CD14-positive monocyte (primary cell): ENCODE data around the gene YOD1. TPM values are rescaled to one million over a fixed set of nuclear protein-coding genes. Genes with fewer than 3 reads are reported as not detected.

Experiments
- DNase-seq, 3 donors: peaks; one replicate each; pipeline ENCODE4 v3.0.0-alpha.2; 2011 to 2022
- H2AFZ ChIP-seq: 2 replicates; pipeline ENCODE4 v1.6.0; 2012; ENCODE audit warnings: mild to moderate bottlenecking, low read depth, low read length, inconsistent platforms; ENCODE audit not compliant: insufficient read depth, poor library complexity, severe bottlenecking
- H3K27ac ChIP-seq, 2 donors: 1 replicate in 1 of 2; 2 replicates in 1 of 2; pipeline ENCODE4 v1.5.1; 2012 to 2013; ENCODE audit warnings: low read length in 2 of 2, control low read depth in 1 of 2, inconsistent platforms in 1 of 2, low read depth in 1 of 2, mild to moderate bottlenecking in 1 of 2
- H3K27me3 ChIP-seq, 2 donors: one replicate each; pipeline versions ENCODE4 v1.6.0 to v1.6.1; 2011 to 2013; ENCODE audit warnings: low read length in 2 of 2; ENCODE audit not compliant: control insufficient read depth in 2 of 2, insufficient read depth in 2 of 2
- H3K36me3 ChIP-seq, 2 donors: replicated peaks in 1 of 2; 1 replicate in 1 of 2; 2 replicates in 1 of 2; pipeline versions ENCODE4 v1.5.1 to v1.6.1; 2012 to 2013; ENCODE audit warnings: low read length in 2 of 2, control low read depth in 1 of 2, inconsistent platforms in 1 of 2, mild to moderate bottlenecking in 1 of 2; ENCODE audit not compliant: insufficient read depth in 2 of 2, control insufficient read depth in 1 of 2
- H3K4me1 ChIP-seq, 2 donors: 1 replicate in 1 of 2; 2 replicates in 1 of 2; pipeline versions ENCODE4 v1.5.1 to v1.6.1; 2012 to 2013; ENCODE audit warnings: low read length in 2 of 2, control low read depth in 1 of 2, inconsistent platforms in 1 of 2, mild to moderate bottlenecking in 1 of 2, moderate library complexity in 1 of 2; ENCODE audit not compliant: insufficient read depth in 2 of 2, control insufficient read depth in 1 of 2
- H3K4me2 ChIP-seq: replicated peaks from 2 replicates; pipeline ENCODE3; 2012; ENCODE audit warnings: low read length, moderate library complexity, mild to moderate bottlenecking; ENCODE audit not compliant: poor library complexity, severe bottlenecking; ENCODE audit errors: extremely low read depth
- H3K4me3 ChIP-seq, 3 experiments: fragments of 200-600 bp in 1 of 3; sonication (generic) in 1 of 3; replicated peaks in 1 of 3; 1 replicate in 2 of 3; 2 replicates in 1 of 3; pipeline ENCODE4 v1.5.1; 2011 to 2013; ENCODE audit warnings: low read length in 3 of 3, mild to moderate bottlenecking in 3 of 3, control low read depth in 2 of 3, low read depth in 2 of 3, inconsistent platforms in 1 of 3, moderate library complexity in 1 of 3
- H3K79me2 ChIP-seq: 2 replicates; pipeline ENCODE4 v1.6.0; 2012; ENCODE audit warnings: mild to moderate bottlenecking, control low read depth, inconsistent platforms, low read length, moderate library complexity; ENCODE audit not compliant: insufficient read depth
- H3K9ac ChIP-seq: 2 replicates; pipeline ENCODE4 v1.6.0; 2017; ENCODE audit warnings: low read length, mild to moderate bottlenecking; ENCODE audit not compliant: insufficient read depth, poor library complexity, severe bottlenecking
- H3K9me3 ChIP-seq, 2 donors: replicated peaks in 1 of 2; 1 replicate in 1 of 2; 2 replicates in 1 of 2; pipeline versions ENCODE4 v1.5.1 to v1.6.1; 2012 to 2013; ENCODE audit warnings: low read length in 2 of 2, control low read depth in 1 of 2; ENCODE audit not compliant: control insufficient read depth in 1 of 2, insufficient read depth in 1 of 2
- H4K20me1 ChIP-seq: 2 replicates; pipeline ENCODE4 v1.6.0; 2012; ENCODE audit warnings: mild to moderate bottlenecking, low read length, control low read depth, moderate library complexity; ENCODE audit not compliant: insufficient read depth
- H3K27ac Mint-ChIP-seq, 7 donors: one replicate each; pipeline ENCODE4 v1.8.0; 2020; ENCODE audit warnings: mild to moderate bottlenecking in 7 of 7, mixed read lengths in 7 of 7, moderate library complexity in 6 of 7, inconsistent platforms in 2 of 7
- H3K27me3 Mint-ChIP-seq, 3 donors: one replicate each; pipeline ENCODE4 v1.8.0; 2021 to 2022; ENCODE audit warnings: low read depth in 3 of 3, mild to moderate bottlenecking in 3 of 3, mixed read lengths in 3 of 3, moderate library complexity in 3 of 3, inconsistent platforms in 1 of 3
- H3K36me3 Mint-ChIP-seq, 2 donors: one replicate each; pipeline ENCODE4 v1.8.0; 2020; ENCODE audit warnings: mixed read lengths in 2 of 2, inconsistent platforms in 1 of 2, mild to moderate bottlenecking in 1 of 2
- H3K4me1 Mint-ChIP-seq: one replicate; pipeline ENCODE4 v1.8.0; 2020; ENCODE audit warnings: mild to moderate bottlenecking, mixed read lengths
- H3K4me3 Mint-ChIP-seq, 2 donors: one replicate each; pipeline ENCODE4 v1.8.0; 2020; ENCODE audit warnings: mild to moderate bottlenecking in 2 of 2, mixed read lengths in 2 of 2, moderate library complexity in 1 of 2
- H3K9me3 Mint-ChIP-seq, 7 donors: one replicate each; pipeline ENCODE4 v1.8.0; 2020 to 2022; ENCODE audit warnings: mixed read lengths in 7 of 7, mild to moderate bottlenecking in 6 of 7, moderate library complexity in 6 of 7, inconsistent platforms in 2 of 7
- CTCF ChIP-seq: fragments of 200-600 bp; IDR thresholded peaks from one replicate; pipeline ENCODE4 v1.8.0; 2022; ENCODE audit warnings: antibody characterized with exemption, mild to moderate bottlenecking
- WGBS: methylation state at CpG from one replicate; pipeline ENCODE4 v1.1.5; 2013; ENCODE audit warnings: missing lambda C conversion rate; ENCODE audit not compliant: insufficient coverage; 5-methylcytosine and 5-hydroxymethylcytosine counted together
- intact Hi-C, 2 donors: fragments of 100-400 bp; cut with micrococcal nuclease; formaldehyde crosslinking; loops; one replicate each; pipeline versions ENCODE4 v1.15.0 to v1.15.1; 2023
- polyA plus RNA-seq, 3 donors: library from polyadenylated mRNA; depleted of rRNA in 1 of 3; unstranded in 2 of 3; stranded (reverse) in 1 of 3; fragments of 300-500 nt in 2 of 3; fragments of >200 nt in 1 of 3; fragmentation: Illumina TruSeq in 2 of 3; gene quantifications; 1 replicate in 2 of 3; 2 replicates in 1 of 3; pipeline ENCODE4 v1.2.3, GENCODE V29; 2012 to 2021

The YOD1 gene
- polyA plus RNA-seq, 3 donors: 1.6 to 8.2 (median 1.7) TPM

GRCh38 chr1:207014728-207015127 is 36.3 kb downstream of the YOD1 start:
- WGBS: no CpG with 5 or more reads among the region's 3 CpGs
- Histone ChIP-seq H3K79me2 (no peaks in the 10 kb centered on the region), H4K20me1 (no peaks in the 10 kb centered on the region), H2AFZ (no peak overlapping the region), H3K9me3 (no peaks in the 10 kb centered on the region), H3K9ac (no peak overlapping the region), H3K36me3 (no peaks in the 10 kb centered on the region), H3K4me1 (peaks cover 6 to 9% of the 10 kb centered on the region in 2 donors), H3K27me3 (no peaks in the 10 kb centered on the region), H3K4me3 (no peak overlapping the region), H3K4me2 (no peak overlapping the region), H3K27ac (no peak overlapping the region)
- no peak overlapping the region for H3K4me3 Mint-ChIP-seq
- no peaks in the 10 kb centered on the region for H3K36me3 Mint-ChIP-seq
- TF ChIP-seq CTCF: no peak
- intact Hi-C loops: no loop called here
- H3K27me3 Mint-ChIP-seq: peaks cover 2% of the 10 kb centered on the region in 3 donors
- H3K27ac Mint-ChIP-seq: no peak overlapping the region
- peaks cover 0 to 2% (median 0%) of the 10 kb centered on the region in 7 donors for H3K9me3 Mint-ChIP-seq
- peaks cover 20% of the 10 kb centered on the region for H3K4me1 Mint-ChIP-seq
- DNase-seq: no peak

- peaks cover 0 to 1% (median 0%) of the 10 kb centered on the region in 7 donors for H3K9me3 Mint-ChIP-seq
- no peak for TF ChIP-seq CTCF
- H3K4me2 ChIP-seq: no peak overlapping the region
- peaks cover 15% of the 10 kb centered on the region for H3K4me1 Mint-ChIP-seq
- H3K79me2 ChIP-seq: no peaks in the 10 kb centered on the region
- no peaks in the 10 kb centered on the region for H4K20me1 ChIP-seq
- no peak overlapping the region for H3K4me3 ChIP-seq
- peaks cover 2 to 4% (median 2%) of the 10 kb centered on the region in 3 donors for H3K27me3 Mint-ChIP-seq
- no peak overlapping the region for H2AFZ ChIP-seq
- H3K36me3 ChIP-seq: no peaks in the 10 kb centered on the region
- H3K27me3 ChIP-seq: no peaks in the 10 kb centered on the region
- 89% methylated on average over 4 of the region's 6 CpGs for WGBS
- H3K27ac ChIP-seq: no peak overlapping the region
- H3K9ac ChIP-seq: no peak overlapping the region
- no peaks in the 10 kb centered on the region for H3K36me3 Mint-ChIP-seq
- no peak for DNase-seq
- H3K27ac Mint-ChIP-seq: no peak overlapping the region
- peaks cover 6% of the 10 kb centered on the region in 2 donors for H3K4me1 ChIP-seq
- H3K9me3 ChIP-seq: no peaks in the 10 kb centered on the region
- H3K4me3 Mint-ChIP-seq: no peak overlapping the region
- intact Hi-C loops: no loop called here
Observed at GRCh38 chr1:207013321-207014085, 37.5 kb downstream of the YOD1 start.
